GM19468 (cell line): ENCODE results near the gene ATP9B.
A peak's percentile ranks its signal among the peaks of the same experiment; 100 is the strongest.
"Not testable (repeated sequence)": the region's sequence is repeated elsewhere in the genome, so short reads cannot be mapped to it uniquely, and the experiment has no call there.

Source experiments
- ATAC-seq: cut with Tn5 transposase; IDR thresholded peaks from one replicate; pipeline ENCODE4 v1.9.1; 2021; ENCODE audit warnings: mild to moderate bottlenecking, moderate library complexity, moderate number of reproducible peaks; ENCODE audit not compliant: unreplicated experiment; ENCODE audit errors: extremely low read depth

Gene ATP9B

GRCh38 chr18:79260023-79260422 lies 190.8 kb downstream of the ATP9B start:
- no peak for ATAC-seq

GRCh38 chr18:79260510-79260909 lies 191.3 kb downstream of the ATP9B start:
- ATAC-seq: no peak

- not testable (repeated sequence) for ATAC-seq
Observed at GRCh38 chr18:79265068-79265467, 195.9 kb downstream of the ATP9B start.

- not testable (repeated sequence) for ATAC-seq
Observed at GRCh38 chr18:79271812-79272211, 202.6 kb downstream of the ATP9B start.

- ATAC-seq: no peak
Observed at GRCh38 chr18:79272916-79273315, 203.7 kb downstream of the ATP9B start.

- no peak for ATAC-seq
Observed at GRCh38 chr18:79274823-79275222, 205.6 kb downstream of the ATP9B start.

- ATAC-seq: no peak
Observed at GRCh38 chr18:79275461-79275860, 206.3 kb downstream of the ATP9B start.

- peak; percentile 71 for ATAC-seq
Observed at GRCh38 chr18:79275992-79276391, 206.8 kb downstream of the ATP9B start.

GRCh38 chr18:79278896-79279295 lies 209.7 kb downstream of the ATP9B start:
- ATAC-seq: no peak

GRCh38 chr18:79283131-79283810 lies 214.1 kb downstream of the ATP9B start:
- no peak for ATAC-seq

GRCh38 chr18:79283929-79284328 lies 214.7 kb downstream of the ATP9B start:
- ATAC-seq: no peak

- ATAC-seq: not testable (repeated sequence)
Observed at GRCh38 chr18:79285191-79285590, 216.0 kb downstream of the ATP9B start.

- ATAC-seq: not testable (repeated sequence)
Observed at GRCh38 chr18:79290409-79290808, 221.2 kb downstream of the ATP9B start.

GRCh38 chr18:79290876-79291275 lies 221.7 kb downstream of the ATP9B start:
- no peak for ATAC-seq

- no peak for ATAC-seq
Observed at GRCh38 chr18:79294235-79294634, 225.0 kb downstream of the ATP9B start.

GRCh38 chr18:79299272-79299671 lies 230.1 kb downstream of the ATP9B start:
- ATAC-seq: no peak

GRCh38 chr18:79299711-79300110 lies 230.5 kb downstream of the ATP9B start:
- ATAC-seq: no peak

- no peak for ATAC-seq
Observed at GRCh38 chr18:79300413-79300812, 231.2 kb downstream of the ATP9B start.

GRCh38 chr18:79302120-79302519 lies 232.9 kb downstream of the ATP9B start:
- no peak for ATAC-seq

GRCh38 chr18:79305911-79306310 lies 236.7 kb downstream of the ATP9B start:
- no peak for ATAC-seq

- ATAC-seq: no peak
Observed at GRCh38 chr18:79309614-79310358, 240.6 kb downstream of the ATP9B start.
